Activated T-cell treated with anti-CD3 and anti-CD28 coated beads, Interleukin-2, amount 50 U/mL, for 4 hours (primary cell): Measurements from ENCODE around the gene ATXN1. TPM values are rescaled to one million over a fixed set of nuclear protein-coding genes. Genes with fewer than 3 reads are reported as not detected.

Experiments used
- ATAC-seq, 2 donors: fragments of 200-7000 bp; cut with Tn5 transposase; one replicate each; pipeline ENCODE4 v1.10.0; 2021
- DNase-seq: peaks from one replicate; pipeline ENCODE4 v3.0.0-alpha.2; 2020
- H3K27me3 Mint-ChIP-seq: one replicate; pipeline ENCODE4 v1.8.0; 2021; ENCODE audit warnings: low read depth, mixed read lengths
- H3K36me3 Mint-ChIP-seq: one replicate; pipeline ENCODE4 v1.8.0; 2022; ENCODE audit warnings: mixed read lengths; ENCODE audit not compliant: insufficient read depth
- H3K4me1 Mint-ChIP-seq: one replicate; pipeline ENCODE4 v1.8.0; 2021; ENCODE audit warnings: low read depth, mixed read lengths
- H3K4me3 Mint-ChIP-seq: one replicate; pipeline ENCODE4 v1.8.0; 2021; ENCODE audit warnings: mild to moderate bottlenecking, moderate library complexity, mixed read lengths
- H3K9me3 Mint-ChIP-seq: one replicate; pipeline ENCODE4 v1.8.0; 2021; ENCODE audit warnings: mixed read lengths
- total RNA-seq, 3 donors: library from RNA; stranded (reverse); gene quantifications; one replicate each; pipeline ENCODE4 v1.2.1, GENCODE V29; 2021

The ATXN1 gene
- total RNA-seq, 3 donors from 2014 or later, result 39.5 to 63.8 (median 45.1) TPM

- H3K9me3 Mint-ChIP-seq, result no peaks in the 10 kb centered on the region
- H3K4me3 Mint-ChIP-seq, result peak overlapping the region; percentile 69
- peak; percentile 59 for DNase-seq
These were observed 274.6 kb downstream of the ATXN1 start for GRCh38 chr6:16486661-16487060.

GRCh38 chr6:16483315-16483875, 277.9 kb downstream of the ATXN1 start:
- Mint-ChIP-seq H3K4me1 (peaks cover 91% of the 10 kb centered on the region), H3K36me3 (peaks cover 34% of the 10 kb centered on the region), H3K27me3 (no peaks in the 10 kb centered on the region), H3K9me3 (no peaks in the 10 kb centered on the region), H3K4me3 (peak overlapping the region; percentile 6)
- DNase-seq (peak; percentile 27), ATAC-seq (peak; percentile 53 to 58)

More at GRCh38 chr6:16486661-16487060, 274.6 kb downstream of the ATXN1 start:
- Mint-ChIP-seq H3K4me1 (peaks cover 88% of the 10 kb centered on the region), H3K27me3 (no peaks in the 10 kb centered on the region), H3K36me3 (peaks cover 22% of the 10 kb centered on the region)
- ATAC-seq, result no peak

- Mint-ChIP-seq H3K4me1 (peaks cover 89% of the 10 kb centered on the region), H3K9me3 (no peaks in the 10 kb centered on the region), H3K36me3 (peaks cover 37% of the 10 kb centered on the region), H3K4me3 (no peak overlapping the region), H3K27me3 (no peaks in the 10 kb centered on the region)
- DNase-seq, result no peak
- ATAC-seq, result no peak
These were observed 278.5 kb downstream of the ATXN1 start for GRCh38 chr6:16482702-16483314.

- peak overlapping the region; percentile 47 for H3K4me3 Mint-ChIP-seq
- peak; percentile 56 for DNase-seq
- H3K9me3 Mint-ChIP-seq, result no peaks in the 10 kb centered on the region
- peaks cover 46% of the 10 kb centered on the region for H3K36me3 Mint-ChIP-seq
- H3K27me3 Mint-ChIP-seq, result no peaks in the 10 kb centered on the region
- ATAC-seq, result peak; percentile 80 to 81
- H3K4me1 Mint-ChIP-seq, result peaks cover 88% of the 10 kb centered on the region
These were observed 279.4 kb downstream of the ATXN1 start for GRCh38 chr6:16481697-16482399.

- Mint-ChIP-seq H3K9me3 (no peaks in the 10 kb centered on the region), H3K36me3 (peaks cover 46% of the 10 kb centered on the region), H3K27me3 (no peaks in the 10 kb centered on the region), H3K4me1 (peaks cover 88% of the 10 kb centered on the region), H3K4me3 (peak overlapping the region; percentile 47)
- ATAC-seq, result peak in 1 of 2 donors; percentile 16
- DNase-seq, result no peak
These were observed 280.3 kb downstream of the ATXN1 start for GRCh38 chr6:16480763-16481560.

GRCh38 chr6:16477367-16478149, 283.7 kb downstream of the ATXN1 start:
- no peaks in the 10 kb centered on the region for H3K27me3 Mint-ChIP-seq
- H3K4me1 Mint-ChIP-seq, result peaks cover 87% of the 10 kb centered on the region
- peaks cover 45% of the 10 kb centered on the region for H3K36me3 Mint-ChIP-seq
- no peak for ATAC-seq
- no peaks in the 10 kb centered on the region for H3K9me3 Mint-ChIP-seq
- no peak overlapping the region for H3K4me3 Mint-ChIP-seq
- no peak for DNase-seq

GRCh38 chr6:16476861-16477260, 284.4 kb downstream of the ATXN1 start:
- Mint-ChIP-seq H3K4me1 (peaks cover 87% of the 10 kb centered on the region), H3K4me3 (no peak overlapping the region)

GRCh38 chr6:16475494-16475781, 285.8 kb downstream of the ATXN1 start:
- no peaks in the 10 kb centered on the region for H3K27me3 Mint-ChIP-seq
- no peak for DNase-seq
- peaks cover 36% of the 10 kb centered on the region for H3K36me3 Mint-ChIP-seq
- no peak for ATAC-seq
- no peak overlapping the region for H3K4me3 Mint-ChIP-seq
- H3K4me1 Mint-ChIP-seq, result peaks cover 86% of the 10 kb centered on the region
- H3K9me3 Mint-ChIP-seq, result no peaks in the 10 kb centered on the region

More at GRCh38 chr6:16476861-16477260, 284.4 kb downstream of the ATXN1 start:
- Mint-ChIP-seq H3K36me3 (peaks cover 40% of the 10 kb centered on the region), H3K27me3 (no peaks in the 10 kb centered on the region), H3K9me3 (no peaks in the 10 kb centered on the region)
- ATAC-seq (no peak), DNase-seq (no peak)

- no peak for DNase-seq
- peak; percentile 74 to 82 for ATAC-seq
- Mint-ChIP-seq H3K27me3 (no peaks in the 10 kb centered on the region), H3K36me3 (peaks cover 34% of the 10 kb centered on the region), H3K4me1 (peaks cover 85% of the 10 kb centered on the region), H3K4me3 (peak overlapping the region; percentile 52), H3K9me3 (no peaks in the 10 kb centered on the region)
These were observed 286.3 kb downstream of the ATXN1 start for GRCh38 chr6:16474772-16475493.

GRCh38 chr6:16473908-16474771, 287.1 kb downstream of the ATXN1 start:
- no peaks in the 10 kb centered on the region for H3K27me3 Mint-ChIP-seq

GRCh38 chr6:16473184-16473907, 287.9 kb downstream of the ATXN1 start:
- peak overlapping the region; percentile 30 for H3K4me3 Mint-ChIP-seq
- no peak for DNase-seq

More at GRCh38 chr6:16473908-16474771, 287.1 kb downstream of the ATXN1 start:
- peaks cover 84% of the 10 kb centered on the region for H3K4me1 Mint-ChIP-seq
- no peaks in the 10 kb centered on the region for H3K9me3 Mint-ChIP-seq
- peaks cover 35% of the 10 kb centered on the region for H3K36me3 Mint-ChIP-seq
- H3K4me3 Mint-ChIP-seq, result peak overlapping the region; percentile 52
- DNase-seq (peak; percentile 24), ATAC-seq (peak; percentile 35 to 38)

More at GRCh38 chr6:16473184-16473907, 287.9 kb downstream of the ATXN1 start:
- Mint-ChIP-seq H3K9me3 (no peaks in the 10 kb centered on the region), H3K27me3 (no peaks in the 10 kb centered on the region), H3K4me1 (peaks cover 82% of the 10 kb centered on the region), H3K36me3 (peaks cover 35% of the 10 kb centered on the region)
- peak in 1 of 2 donors; percentile 11 for ATAC-seq
